GM21381 (cell line): Measurements from ENCODE around the gene USP12.

Source experiments
- ATAC-seq: cut with Tn5 transposase; IDR thresholded peaks from one replicate; pipeline ENCODE4 v1.9.1; 2021; ENCODE audit warnings: mild to moderate bottlenecking, moderate library complexity; ENCODE audit not compliant: unreplicated experiment

USP12 gene

DNA sequence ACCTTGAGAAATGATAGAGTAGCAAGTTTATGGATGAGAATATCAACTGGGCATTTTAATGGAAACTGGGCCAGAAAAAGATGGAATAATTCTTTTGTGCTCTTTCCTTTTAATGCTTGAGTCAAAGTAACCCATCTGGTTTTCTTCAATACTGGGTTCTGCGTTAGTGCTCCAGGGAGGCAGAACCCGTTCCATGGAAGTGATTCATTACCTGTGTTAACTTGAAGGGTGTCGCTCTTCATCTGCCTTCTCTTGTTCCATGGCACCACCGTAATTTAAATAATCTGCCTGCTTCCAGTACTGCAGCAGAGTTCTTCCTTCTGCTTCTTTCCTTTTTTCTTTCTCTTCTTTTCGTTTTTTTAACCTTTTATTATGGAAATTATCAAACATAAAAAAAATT lies 14.7 kb upstream of the USP12 start:
- ATAC-seq = no peak

DNA sequence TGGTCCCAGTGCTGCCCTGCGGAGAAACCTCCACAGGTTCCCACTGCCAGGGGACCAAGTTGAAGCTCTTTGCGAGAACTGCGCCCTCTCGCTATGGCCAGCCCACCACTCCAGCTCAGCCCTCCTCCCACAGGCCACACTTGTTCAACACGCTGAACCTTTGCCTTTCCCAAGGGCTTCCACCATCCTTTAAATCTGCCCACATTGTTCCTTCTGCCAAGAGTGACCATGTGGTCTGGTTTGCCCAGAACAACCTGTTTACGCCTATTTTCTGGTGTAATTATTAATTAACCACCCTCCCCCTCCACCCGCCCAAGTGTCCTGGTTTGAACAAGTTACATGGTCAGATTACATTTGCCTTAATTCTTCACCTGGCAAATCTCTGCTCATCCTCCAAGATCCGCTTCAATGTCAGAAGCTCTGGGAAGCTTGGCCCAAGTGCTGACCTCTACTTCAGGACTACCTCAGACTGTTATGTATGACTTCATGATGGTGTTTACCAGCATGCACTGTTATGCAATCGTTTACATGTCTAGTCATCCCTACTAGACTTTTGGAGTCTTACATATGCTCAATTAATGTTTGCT lies 12.0 kb upstream of the USP12 start:
- ATAC-seq = no peak

DNA sequence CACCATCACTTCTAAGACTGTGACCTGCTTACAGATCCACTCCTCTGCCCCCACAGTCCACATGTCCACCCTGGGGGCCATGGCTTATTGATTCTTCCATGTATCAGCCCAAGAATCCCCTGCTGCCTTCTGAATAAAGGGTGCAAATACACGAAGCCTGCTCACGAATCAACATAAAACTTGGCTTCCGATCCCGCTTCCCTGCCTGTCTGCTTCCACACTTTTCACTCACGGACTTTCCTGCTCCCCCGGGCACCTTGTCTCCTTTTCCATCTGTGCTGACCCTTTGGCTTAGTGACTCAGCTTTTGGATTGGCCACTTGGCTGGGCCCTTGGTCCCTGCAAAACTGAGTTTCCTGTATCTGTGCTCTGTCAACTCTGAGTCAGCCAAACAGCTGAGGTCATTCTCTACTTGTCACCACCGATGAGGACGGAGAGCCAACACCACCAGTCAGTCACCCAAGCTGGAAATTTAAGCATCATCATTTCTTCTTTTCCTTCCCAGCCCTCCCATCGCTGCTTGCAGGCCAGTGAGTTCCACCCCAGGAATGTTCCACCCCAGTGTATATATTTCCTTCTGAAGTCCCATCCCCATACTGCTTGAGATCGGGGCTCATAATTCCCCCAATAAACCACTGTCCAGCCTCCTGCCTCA lies 11.4 kb upstream of the USP12 start:
- ATAC-seq = no peak

- no peak for ATAC-seq
Observed at GRCh38 chr13:27182054-27182453, 10.4 kb upstream of the USP12 start.

GRCh38 chr13:27177852-27178251 lies 6.2 kb upstream of the USP12 start:
- ATAC-seq = no peak

DNA sequence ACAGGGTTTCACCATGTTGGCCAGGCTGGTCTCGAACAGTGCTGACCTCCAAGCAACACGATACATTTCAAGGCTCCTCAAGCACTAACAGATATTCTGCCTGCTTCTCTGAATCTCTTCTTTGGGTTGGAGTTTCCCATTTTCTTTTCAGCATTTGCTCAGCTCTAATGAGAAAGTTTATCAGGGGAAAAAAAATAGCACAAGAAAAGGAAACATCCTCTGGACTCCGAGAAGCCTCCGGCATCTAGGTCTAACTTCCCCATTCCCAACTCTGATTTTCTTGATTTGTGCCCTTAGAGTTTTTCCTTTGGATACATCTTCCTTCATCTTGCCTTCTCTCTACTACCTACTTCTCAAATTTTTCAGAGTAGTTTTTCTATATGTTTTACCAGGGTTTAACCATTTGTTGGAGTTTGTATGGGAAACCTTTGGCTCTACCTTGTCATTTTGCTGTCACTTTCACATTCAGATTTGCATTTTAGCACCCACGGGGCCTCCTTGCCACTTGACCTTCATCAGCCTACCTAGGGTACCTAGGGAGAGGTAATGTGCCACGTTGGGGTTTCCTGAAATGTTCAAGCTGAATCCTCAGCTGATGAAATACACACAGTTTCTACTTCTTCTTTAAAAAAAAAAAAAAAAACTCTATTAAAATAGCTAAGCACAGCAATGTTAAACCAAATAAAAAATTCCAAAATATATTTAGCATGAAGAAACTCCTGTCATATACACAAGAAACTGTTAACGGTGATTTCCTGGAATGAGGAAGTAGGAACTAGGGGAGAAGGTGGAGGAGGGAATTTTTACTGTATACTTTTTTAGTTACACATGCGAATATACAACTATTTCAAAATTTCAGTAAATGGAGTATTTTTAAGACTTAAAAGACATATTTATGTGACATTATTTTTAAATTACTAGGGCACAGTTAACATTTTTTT lies 5.1 kb upstream of the USP12 start:
- no peak for ATAC-seq

DNA sequence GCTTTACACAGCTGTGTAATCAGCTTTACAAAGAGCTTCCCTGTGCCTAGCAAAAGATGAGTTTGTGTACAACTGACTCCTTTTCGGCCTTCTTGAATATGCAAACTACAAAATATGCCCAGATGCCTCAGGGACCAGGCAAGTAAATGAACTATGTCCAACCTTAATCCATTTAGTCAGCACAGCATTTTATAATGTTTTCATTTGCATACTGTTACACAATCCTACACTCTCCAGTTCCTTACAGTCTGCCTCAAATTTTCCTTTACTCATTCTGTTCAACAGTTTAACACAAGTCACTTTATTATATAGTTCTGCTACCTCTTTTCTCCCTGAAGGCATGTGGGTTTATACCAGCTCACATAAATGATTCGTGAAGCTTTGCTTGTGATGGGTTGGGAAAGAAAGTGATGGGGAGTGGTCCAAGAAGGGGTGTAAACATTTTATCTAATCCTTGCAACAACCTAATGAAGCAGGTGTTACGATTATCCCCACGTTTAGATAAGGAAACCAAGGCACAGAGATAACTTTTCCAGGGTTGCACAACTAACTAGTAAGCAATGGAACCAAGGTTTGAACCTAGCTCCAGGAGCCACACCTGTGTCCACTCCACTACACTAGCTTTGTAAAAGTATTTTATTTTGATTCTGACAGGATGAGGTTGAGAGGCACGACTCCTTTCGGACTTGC lies 3.3 kb upstream of the USP12 start:
- ATAC-seq = no peak

- no peak for ATAC-seq
Observed at GRCh38 chr13:27172495-27172842, 858 bp upstream of the USP12 start.

DNA sequence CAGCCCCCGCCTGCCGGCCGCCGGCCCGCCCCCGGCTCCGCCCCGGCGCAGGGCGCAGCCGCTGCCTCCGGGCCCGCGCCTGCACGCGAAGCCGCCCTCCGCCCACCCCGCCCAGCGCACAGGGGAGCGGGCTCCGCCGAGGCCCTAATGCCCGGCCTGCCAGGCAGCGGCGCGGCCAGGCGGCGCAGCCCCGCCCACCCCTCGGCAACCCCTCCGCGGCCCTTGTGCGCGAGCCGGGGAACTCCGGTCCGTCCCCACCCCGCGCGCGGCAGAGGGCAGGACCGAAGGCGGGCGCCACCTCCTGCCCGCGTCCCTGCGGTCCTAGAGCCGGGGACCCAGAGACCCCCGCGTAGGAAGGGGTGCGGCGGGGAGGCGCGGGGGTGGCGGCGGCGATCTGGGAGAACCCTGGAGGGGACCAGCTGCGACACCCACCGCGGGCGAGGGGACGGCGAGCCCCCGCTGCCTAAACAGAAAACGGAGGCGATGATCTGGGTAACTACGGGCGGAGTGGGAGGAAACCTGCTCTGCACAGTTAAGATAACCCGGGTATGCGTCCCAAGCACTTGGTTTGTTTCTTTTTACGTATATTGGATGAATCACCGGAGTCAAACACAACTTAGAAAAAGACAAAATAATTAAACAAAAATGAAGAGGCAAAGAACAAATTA lies 350 bp upstream of the USP12 start:
- peak; percentile 68 for ATAC-seq

DNA sequence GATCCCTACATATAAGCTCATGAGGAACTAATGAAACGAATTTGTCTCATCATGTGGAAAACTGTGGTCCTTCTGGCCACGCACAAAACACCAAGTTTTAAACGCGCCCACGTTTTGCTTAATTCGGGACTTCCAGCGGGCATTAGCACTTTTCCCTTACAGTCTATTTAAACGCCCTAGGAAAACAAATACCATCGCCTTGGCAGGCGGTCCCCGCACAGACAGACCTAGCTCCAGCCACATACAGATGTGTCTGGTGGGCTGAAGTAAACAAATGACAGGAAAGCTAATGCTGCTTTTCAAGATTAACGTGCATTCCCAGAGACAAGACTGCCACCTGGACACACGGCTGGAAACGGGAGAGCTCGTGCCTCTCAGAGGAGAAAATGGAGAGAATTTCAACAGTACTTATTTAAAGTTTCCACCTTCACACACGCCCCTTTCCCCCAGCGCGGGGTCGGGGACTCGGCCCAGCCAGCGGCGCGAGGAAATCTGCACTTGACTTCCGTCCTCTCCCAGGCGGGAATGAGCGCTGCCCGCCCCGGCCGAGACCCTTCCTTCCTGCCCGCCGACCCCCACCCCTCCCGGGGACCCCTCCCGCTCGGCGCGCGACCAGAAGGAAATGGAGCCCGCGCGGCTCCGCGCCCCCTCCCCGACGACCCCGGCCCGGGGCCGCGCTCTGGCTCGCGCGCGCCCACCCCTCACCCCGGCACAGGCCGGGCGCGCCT lies 931 bp downstream of the USP12 start:
- peak; percentile 4 for ATAC-seq

DNA sequence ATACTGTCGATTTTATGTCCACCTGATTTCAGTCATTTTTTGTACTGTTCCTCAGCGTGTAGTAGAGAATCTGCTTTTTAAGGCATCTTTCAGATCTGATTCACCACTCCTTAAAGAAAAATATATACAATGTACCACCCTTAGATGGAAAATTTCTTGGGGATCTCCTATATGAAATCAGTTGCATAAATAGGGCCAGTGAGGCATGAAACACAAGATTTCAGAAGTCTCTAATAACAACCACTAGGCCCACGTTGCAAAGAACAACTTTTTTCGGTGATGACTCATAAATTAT lies 1.4 kb downstream of the USP12 start:
- no peak for ATAC-seq

DNA sequence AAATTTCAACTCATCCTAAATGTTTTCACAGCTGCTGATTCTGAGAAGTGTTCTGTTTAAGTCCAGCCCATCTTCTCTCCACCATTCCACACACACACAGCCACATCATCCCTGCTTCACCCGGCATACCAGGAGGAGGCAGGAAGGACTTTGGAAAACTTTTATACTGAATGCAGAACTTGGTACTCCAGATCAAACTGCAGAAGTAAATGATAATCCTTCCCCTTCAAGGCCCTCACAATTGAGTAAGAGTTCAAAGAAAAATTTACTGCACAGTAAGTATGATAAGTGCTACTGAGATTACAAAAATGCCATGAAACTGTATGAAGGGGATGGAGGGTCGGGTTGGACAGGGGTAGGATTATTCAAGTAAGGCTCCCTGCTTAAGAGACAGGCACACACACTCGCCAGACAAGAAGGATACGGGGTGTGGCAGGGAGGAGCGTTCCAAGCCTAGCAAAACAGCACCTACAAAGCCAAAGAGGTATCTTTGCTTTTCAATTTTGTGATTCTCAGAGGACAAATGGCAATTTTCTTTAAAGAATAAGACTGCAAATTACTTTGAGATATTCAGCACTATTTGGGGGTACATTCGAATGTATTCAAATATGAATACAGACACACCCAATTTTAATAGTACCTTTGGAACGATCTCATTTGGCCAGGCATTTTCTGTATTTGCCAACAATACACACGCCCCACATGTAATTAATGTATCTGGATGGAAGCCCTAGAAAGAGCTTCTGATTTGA lies 2.5 kb downstream of the USP12 start:
- ATAC-seq = no peak

- ATAC-seq = no peak
Observed at GRCh38 chr13:27168086-27168485, 3.5 kb downstream of the USP12 start.

DNA sequence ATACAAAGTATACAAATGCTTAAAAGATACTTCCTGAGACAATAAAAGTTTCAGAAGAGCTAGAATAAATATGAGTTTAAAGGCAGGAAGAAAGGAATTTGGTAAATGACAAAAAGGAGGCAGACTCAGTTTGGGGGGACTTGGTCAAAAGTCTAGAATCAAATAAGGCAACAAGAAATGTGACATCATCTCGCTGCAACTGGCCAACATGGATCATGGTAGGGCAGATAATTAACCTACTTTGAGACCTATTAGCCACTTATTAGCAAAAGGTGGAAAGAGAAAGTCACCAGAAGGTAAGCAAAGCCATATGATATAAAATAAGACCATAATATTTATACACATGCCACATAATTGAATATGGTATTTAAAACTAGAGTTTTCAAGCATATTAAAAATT lies 5.3 kb downstream of the USP12 start:
- ATAC-seq = no peak

GRCh38 chr13:27161980-27162379 lies 9.6 kb downstream of the USP12 start:
- ATAC-seq = no peak

DNA sequence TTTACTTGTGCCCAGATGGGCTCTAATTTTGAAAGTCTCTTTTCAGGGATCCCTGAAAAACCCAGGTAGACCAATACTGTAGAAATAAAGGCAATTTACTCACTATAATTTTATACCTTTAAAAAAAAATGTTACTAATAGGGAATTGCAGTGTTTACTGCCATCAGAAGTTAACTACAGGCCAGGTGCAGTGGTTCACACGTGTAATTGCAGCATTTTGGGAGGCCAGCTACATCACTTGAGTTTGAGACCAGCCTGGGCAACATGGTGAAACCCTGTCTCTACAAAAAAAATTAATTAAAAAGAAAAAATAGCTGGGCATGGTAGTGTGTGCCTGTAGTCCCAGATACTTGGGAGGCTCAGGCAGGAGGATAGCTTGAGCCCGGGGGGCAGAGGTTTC lies 10.2 kb downstream of the USP12 start:
- ATAC-seq = no peak

- ATAC-seq = no peak
Observed at GRCh38 chr13:27160657-27161295, 10.8 kb downstream of the USP12 start.

DNA sequence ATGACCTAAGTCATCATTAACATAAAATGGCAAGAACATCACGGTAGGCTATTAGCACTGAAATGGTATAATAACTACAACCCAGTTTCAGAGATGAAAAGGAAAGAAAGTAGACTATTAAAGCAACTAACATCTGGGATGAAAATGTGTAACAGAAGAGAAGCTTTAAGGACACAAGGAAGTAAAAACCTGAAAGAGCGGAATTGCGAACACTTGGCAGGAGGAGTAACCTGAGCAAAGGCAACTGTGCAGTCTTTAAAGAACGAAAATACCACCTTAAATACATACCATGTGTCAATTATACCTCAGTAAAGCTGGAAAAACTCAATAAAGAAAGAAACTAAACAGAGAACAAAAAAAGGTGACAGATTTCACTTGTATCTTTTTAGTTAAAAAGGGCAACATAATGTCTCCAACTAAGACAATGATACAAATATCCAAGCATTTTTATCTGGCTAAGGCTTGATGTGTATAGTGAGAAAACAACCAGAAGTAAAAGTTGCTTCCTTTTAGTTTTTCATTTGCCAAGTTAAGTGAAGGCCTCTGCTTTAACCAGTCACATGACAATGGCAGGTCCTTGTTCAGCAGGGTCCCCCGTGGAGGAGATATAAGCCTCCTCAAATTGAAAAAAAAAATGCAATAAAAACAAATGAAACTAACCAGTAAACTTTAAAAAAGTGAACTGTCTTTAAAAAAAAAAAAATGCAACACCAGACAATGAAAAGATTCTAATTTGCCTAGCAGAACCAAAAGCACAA lies 11.6 kb downstream of the USP12 start:
- ATAC-seq = no peak

DNA sequence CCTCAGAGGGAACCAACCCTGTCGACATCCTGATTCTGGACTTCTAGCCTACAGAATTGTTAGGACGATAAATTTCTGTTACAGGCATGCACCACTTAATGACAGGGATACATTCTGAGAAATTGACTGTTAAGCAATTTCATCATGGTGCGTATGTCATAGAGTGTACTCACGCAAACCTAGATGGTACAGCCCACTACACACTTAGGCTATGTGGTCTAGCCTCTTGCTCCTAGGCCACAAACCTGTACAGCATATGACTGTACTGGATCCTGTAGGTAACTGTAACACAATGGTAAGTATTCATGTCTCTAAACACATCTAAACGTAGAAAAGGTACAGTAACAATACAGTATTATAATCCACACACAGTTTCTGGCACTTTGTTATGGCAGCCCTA lies 13.3 kb downstream of the USP12 start:
- no peak for ATAC-seq
